ENCODE measurements around the gene SUB1. TPM values are rescaled to one million over a fixed set of nuclear protein-coding genes. Genes with fewer than 3 reads are reported as not detected.

The SUB1 gene
- total RNA-seq, 2 donors from 2014 or later, result 145 to 209 TPM

DNA sequence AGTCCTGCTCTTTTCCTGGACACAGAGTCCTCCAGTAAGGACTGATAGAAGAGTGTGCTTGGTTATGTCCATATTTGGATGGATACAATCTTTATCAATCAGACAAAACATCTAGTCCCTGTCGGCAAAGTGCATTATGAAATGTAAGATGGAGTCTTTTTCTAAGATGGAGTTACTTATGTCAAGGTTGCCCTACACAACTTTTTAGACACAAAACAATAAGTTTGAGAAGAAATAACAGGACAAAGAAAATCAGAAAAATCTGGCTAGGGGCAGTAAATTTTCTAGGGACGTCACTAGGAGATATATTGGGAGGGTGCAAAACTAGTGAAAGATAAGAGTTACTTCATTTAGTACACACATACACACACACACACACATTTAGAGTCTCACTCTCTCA lies 23.3 kb upstream of the SUB1 start:
- TF ChIP-seq, protein P1, sequence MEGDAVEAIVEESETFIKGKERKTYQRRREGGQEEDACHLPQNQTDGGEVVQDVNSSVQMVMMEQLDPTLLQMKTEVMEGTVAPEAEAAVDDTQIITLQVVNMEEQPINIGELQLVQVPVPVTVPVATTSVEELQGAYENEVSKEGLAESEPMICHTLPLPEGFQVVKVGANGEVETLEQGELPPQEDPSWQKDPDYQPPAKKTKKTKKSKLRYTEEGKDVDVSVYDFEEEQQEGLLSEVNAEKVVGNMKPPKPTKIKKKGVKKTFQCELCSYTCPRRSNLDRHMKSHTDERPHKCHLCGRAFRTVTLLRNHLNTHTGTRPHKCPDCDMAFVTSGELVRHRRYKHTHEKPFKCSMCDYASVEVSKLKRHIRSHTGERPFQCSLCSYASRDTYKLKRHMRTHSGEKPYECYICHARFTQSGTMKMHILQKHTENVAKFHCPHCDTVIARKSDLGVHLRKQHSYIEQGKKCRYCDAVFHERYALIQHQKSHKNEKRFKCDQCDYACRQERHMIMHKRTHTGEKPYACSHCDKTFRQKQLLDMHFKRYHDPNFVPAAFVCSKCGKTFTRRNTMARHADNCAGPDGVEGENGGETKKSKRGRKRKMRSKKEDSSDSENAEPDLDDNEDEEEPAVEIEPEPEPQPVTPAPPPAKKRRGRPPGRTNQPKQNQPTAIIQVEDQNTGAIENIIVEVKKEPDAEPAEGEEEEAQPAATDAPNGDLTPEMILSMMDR (IDR thresholded peaks at IDR 0.05), result no peak
- Histone ChIP-seq H3K4me1 (no peaks in the 10 kb centered on the region), H3K4me3 (no peak overlapping the region), H3K9me3 (no peaks in the 10 kb centered on the region), H3K27ac (no peak overlapping the region), H3K27me3 (no peaks in the 10 kb centered on the region), H3K36me3 (no peaks in the 10 kb centered on the region)
- no peak for DNase-seq (ENCODE audit: low spot score)

DNA sequence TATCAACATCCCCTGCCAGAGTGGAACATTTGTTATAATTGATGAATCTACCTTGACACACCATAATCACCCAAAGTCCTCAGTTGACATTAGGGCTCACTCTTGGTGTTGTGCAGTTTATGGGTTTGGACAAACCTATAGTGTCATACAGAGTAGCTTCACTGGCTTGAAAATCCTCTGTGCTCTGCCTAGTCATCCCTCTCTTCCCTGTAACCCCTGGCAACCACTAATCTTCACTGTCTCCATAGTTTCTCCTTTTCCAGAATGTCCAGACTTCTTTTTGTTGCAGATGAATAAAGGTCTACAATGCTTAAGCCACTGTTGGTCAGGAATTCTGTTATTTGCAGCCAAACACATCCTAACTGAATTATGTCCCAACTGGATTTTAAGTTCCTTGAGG lies 22.5 kb upstream of the SUB1 start:
- H3K4me3 ChIP-seq, result no peak overlapping the region
- no peaks in the 10 kb centered on the region for H3K36me3 ChIP-seq
- no peak for DNase-seq (ENCODE audit: low spot score)
- H3K9me3 ChIP-seq, result no peaks in the 10 kb centered on the region
- H3K27ac ChIP-seq, result no peak overlapping the region
- H3K4me1 ChIP-seq, result no peaks in the 10 kb centered on the region
- TF ChIP-seq, protein P1 (IDR thresholded peaks at IDR 0.05), result no peak
- H3K27me3 ChIP-seq, result no peaks in the 10 kb centered on the region

DNA sequence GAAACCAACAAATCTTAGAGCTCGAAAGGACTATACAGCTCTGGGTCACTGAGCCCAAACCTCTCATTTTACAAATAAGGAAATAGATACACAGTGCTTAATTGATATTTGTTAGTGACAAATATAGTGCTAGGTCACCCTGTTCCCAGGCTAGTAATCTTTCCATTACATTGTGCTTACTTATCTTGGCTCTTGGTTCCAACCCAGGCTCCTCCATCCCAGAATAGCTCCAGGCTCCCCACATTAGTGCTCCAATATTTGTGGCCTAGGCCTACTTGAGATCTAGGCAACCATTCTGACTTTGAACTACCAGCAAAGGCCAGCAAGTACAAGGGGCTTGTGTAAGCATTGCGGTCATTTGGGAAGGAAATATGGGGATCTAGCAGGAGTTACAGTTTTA lies 21.7 kb upstream of the SUB1 start:
- no peak for DNase-seq (ENCODE audit: low spot score)
- TF ChIP-seq, protein P1 (IDR thresholded peaks at IDR 0.05), result no peak
- no peaks in the 10 kb centered on the region for H3K36me3 ChIP-seq
- H3K9me3 ChIP-seq, result no peaks in the 10 kb centered on the region
- H3K4me1 ChIP-seq, result no peaks in the 10 kb centered on the region
- no peaks in the 10 kb centered on the region for H3K27me3 ChIP-seq
- no peak overlapping the region for H3K27ac ChIP-seq
- no peak overlapping the region for H3K4me3 ChIP-seq

DNA sequence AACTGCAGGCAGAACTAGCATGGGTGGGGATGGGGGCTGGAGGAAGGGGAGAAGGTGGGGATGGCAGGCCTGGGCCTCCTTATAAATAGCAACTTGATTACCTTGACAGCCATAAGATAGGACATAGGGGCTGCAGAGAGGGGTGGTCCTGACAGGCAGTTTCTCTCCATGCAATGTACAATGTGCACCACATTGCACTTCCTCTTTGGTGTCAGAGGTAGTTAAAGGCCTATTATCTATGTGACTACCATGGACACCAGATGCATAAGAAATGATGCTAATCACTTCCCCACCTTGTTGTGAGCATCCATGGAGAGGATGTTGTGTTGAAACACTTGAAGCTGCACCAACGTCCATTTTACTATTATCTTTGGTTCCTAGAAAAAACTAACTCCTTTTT lies 20.2 kb upstream of the SUB1 start:
- H3K4me3 ChIP-seq, result no peak overlapping the region
- no peaks in the 10 kb centered on the region for H3K36me3 ChIP-seq
- DNase-seq (ENCODE audit: low spot score), result no peak
- no peaks in the 10 kb centered on the region for H3K27me3 ChIP-seq
- no peak overlapping the region for H3K27ac ChIP-seq
- no peaks in the 10 kb centered on the region for H3K4me1 ChIP-seq
- TF ChIP-seq, protein P1 (IDR thresholded peaks at IDR 0.05), result no peak
- H3K9me3 ChIP-seq, result no peaks in the 10 kb centered on the region

DNA sequence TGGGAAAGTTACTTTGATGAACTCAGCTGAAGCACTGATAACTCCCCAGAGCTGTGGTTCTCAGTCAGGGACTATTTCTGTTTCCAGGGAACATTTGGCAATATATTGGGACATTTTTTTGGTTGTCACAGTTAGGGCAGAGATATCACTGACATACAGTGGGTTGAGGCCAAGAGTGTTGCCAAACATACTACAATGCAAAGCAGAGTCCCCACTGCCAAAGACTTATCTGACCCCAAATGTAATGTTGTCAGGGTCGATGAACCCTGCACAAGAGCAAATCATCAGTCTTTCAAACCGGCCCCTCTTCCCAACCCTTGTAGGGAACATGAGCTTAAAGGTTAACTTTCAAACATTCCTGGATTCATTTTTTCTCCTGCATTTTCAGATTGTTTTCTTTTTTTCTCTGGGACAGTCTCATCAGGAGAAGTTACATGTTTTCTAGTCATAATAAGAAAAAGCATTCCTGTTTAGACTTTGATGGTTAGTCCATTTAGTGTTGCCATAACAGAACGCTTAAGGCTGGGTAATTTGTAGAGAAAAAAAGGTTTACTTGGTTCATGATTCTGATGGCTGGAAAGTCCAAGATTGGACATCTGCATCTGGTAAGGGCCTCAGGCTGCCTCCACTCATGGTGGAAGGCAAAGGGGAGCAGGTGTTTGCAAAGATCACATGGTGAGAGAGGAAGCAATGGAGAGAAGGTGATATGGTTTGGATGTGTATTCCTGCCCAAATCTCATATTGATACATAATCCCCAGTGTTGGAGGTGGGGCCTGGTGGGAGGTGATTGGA lies 18.8 kb upstream of the SUB1 start:
- no peak for DNase-seq (ENCODE audit: low spot score)
- Histone ChIP-seq H3K27ac (no peak overlapping the region), H3K4me1 (no peaks in the 10 kb centered on the region), H3K36me3 (no peaks in the 10 kb centered on the region), H3K4me3 (no peak overlapping the region), H3K27me3 (no peaks in the 10 kb centered on the region), H3K9me3 (no peaks in the 10 kb centered on the region)
- TF ChIP-seq, protein P1 (IDR thresholded peaks at IDR 0.05), result no peak

DNA sequence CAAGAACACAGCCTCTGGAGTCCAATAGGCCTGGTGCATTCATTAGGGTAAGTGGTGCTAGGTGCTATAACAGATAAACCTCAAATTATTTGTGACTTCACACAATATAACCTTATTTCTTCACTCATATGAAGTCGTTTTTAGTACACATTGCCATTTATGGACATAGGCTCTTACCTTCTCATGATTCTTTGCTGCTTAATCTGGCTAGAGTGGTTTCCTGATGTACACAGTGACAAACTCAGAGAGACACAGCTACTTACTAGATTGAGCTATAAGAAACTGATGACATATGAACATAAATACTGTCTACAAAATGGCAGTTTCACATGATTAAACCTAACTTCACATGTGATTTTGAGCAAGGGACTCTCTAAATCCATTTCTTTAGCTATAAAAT lies 14.2 kb upstream of the SUB1 start:
- H3K27me3 ChIP-seq, result no peaks in the 10 kb centered on the region
- no peak for DNase-seq (ENCODE audit: low spot score)
- H3K36me3 ChIP-seq, result no peaks in the 10 kb centered on the region
- TF ChIP-seq, protein P1 (IDR thresholded peaks at IDR 0.05), result no peak
- no peak overlapping the region for H3K27ac ChIP-seq
- H3K4me3 ChIP-seq, result no peak overlapping the region
- no peaks in the 10 kb centered on the region for H3K9me3 ChIP-seq
- no peaks in the 10 kb centered on the region for H3K4me1 ChIP-seq
